Suprapubic skin (tissue), 4 donors: ENCODE results near the gene ENTPD2.

ENCODE experiments used
- CTCF ChIP-seq, 2 donors: fragments of 200-600 bp in 1 of 2; fragments of 450-650 bp in 1 of 2; sonication (generic) in 1 of 2; IDR thresholded peaks; one replicate each; pipeline ENCODE4 v1.5.1; 2016 to 2019; ENCODE audit warnings: antibody characterized with exemption in 2 of 2, mild to moderate bottlenecking in 1 of 2, moderate library complexity in 1 of 2
- EP300 ChIP-seq: sonication (generic); formaldehyde crosslinking; IDR thresholded peaks from one replicate; pipeline ENCODE4 v1.6.1; 2017; ENCODE audit warnings: antibody characterized with exemption
- POLR2A ChIP-seq, 2 donors: fragments of 450-650 bp; IDR thresholded peaks; one replicate each; pipeline ENCODE4 v1.6.1; 2017; ENCODE audit warnings: antibody characterized with exemption in 2 of 2, mild to moderate bottlenecking in 2 of 2, moderate library complexity in 2 of 2
- POLR2AphosphoS5 ChIP-seq, 3 donors: sonication (generic); formaldehyde crosslinking; IDR thresholded peaks; one replicate each; pipeline ENCODE4 v1.6.1; 2017; ENCODE audit warnings: antibody characterized with exemption in 3 of 3

- TF ChIP-seq POLR2A (IDR thresholded peaks at IDR 0.05) (no peak), CTCF (IDR thresholded peaks at IDR 0.05) (no peak), POLR2AphosphoS5 (IDR thresholded peaks at IDR 0.05) (no peak), EP300 (no peak)
These were observed 20.1 kb upstream of the ENTPD2 start for GRCh38 chr9:137073992-137074399.
